Activated CD8-positive, alpha-beta memory T cell treated with anti-CD3 and anti-CD28 coated beads for 48 hours (primary cell): ENCODE measurements around the gene MICAL2.

Experiments
- DNase-seq, 3 experiments: peaks; one replicate each; pipeline ENCODE4 v3.0.0-alpha.2; 2020; ENCODE audit warnings: low read depth in 2 of 3, low spot score in 2 of 3

Gene MICAL2, protein sequence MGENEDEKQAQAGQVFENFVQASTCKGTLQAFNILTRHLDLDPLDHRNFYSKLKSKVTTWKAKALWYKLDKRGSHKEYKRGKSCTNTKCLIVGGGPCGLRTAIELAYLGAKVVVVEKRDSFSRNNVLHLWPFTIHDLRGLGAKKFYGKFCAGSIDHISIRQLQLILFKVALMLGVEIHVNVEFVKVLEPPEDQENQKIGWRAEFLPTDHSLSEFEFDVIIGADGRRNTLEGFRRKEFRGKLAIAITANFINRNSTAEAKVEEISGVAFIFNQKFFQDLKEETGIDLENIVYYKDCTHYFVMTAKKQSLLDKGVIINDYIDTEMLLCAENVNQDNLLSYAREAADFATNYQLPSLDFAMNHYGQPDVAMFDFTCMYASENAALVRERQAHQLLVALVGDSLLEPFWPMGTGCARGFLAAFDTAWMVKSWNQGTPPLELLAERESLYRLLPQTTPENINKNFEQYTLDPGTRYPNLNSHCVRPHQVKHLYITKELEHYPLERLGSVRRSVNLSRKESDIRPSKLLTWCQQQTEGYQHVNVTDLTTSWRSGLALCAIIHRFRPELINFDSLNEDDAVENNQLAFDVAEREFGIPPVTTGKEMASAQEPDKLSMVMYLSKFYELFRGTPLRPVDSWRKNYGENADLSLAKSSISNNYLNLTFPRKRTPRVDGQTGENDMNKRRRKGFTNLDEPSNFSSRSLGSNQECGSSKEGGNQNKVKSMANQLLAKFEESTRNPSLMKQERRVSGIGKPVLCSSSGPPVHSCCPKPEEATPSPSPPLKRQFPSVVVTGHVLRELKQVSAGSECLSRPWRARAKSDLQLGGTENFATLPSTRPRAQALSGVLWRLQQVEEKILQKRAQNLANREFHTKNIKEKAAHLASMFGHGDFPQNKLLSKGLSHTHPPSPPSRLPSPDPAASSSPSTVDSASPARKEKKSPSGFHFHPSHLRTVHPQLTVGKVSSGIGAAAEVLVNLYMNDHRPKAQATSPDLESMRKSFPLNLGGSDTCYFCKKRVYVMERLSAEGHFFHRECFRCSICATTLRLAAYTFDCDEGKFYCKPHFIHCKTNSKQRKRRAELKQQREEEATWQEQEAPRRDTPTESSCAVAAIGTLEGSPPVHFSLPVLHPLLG

DNA sequence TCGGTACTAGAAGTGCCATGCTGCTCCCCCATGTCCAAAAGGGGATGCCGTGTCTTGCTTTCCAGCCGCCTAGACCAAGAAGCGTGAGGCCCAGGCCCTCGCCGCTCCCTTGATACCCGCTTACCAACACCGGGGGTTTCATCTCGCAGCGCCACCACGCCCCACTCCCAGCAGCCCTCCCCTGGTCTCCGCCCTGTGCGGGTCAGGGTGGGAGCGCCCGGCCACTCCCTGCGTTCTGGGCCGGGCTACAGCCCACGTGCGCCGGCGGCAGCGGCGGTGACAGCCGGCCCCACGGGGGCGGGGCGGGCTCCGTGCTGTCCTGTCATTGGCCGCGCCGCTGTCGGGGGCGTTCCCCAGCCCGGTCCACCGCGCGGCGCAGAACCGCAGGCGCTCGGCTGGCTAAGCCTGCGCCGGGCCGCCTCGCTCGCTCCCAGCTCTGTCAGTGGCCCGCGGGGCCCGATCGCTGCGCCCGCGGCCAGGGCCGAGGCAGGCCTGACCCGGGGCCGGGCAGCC, at the start of gene MICAL2:
Gene MICAL2, plus strand, starts transcription at position 390 of the 513 bp plus-strand sequence. CDS start 51,566 bp downstream, outside the sequence.
- peak; percentile 62 to 80 (median 62) for DNase-seq

DNA sequence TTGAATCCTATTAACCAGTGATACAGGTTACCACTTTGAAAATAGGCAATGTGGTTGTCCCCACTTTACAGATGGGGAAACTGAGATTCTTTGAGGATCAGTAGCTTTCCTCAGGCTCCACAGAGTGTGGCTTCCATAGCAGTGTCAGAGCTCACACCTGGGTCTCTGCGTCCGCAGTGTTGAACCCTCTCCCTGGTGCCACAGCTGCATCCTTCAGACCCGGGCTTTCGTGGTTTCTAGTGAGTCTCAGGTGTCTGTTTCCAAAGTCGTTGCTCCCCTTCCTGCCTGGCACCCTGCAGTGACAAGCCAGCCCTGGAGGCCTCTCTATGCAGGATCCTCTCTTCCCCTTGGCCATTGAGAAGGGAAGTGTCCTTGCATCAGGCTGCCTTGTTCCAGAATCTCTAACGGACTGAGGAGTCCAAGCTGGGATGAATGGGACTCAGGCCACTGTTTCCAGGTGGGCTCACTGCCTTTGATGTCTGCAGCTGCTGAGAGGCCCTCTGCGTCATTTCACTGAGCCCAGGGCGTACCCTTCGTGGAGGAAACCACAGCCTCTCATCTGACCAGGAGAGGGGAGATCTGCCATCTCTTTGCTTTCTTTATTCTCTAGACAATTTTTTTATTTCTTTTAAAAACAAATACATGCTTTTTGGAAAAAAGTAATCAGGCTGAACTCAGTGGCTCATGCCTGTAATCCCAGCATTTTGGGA, 48.4 kb upstream of the MICAL2 start:
- no peak for DNase-seq

DNA sequence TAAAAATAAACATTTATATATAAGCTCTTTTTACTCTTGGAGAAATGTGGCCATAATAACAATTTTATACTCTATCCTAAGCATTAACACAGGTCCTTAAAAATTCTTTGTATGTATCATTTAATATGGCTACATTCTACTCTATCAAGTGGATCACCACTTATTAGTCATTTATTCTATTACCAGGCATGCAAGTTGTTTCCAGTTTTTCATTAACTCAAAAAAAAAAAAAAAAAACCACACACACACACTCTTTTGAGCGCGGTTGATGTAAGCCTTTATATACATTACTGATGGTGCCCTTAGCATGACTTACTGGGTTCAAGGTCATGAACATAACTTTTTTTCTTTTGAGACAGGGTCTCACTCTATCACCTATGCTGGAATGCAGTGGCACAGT, 47.1 kb upstream of the MICAL2 start:
- no peak for DNase-seq

DNA sequence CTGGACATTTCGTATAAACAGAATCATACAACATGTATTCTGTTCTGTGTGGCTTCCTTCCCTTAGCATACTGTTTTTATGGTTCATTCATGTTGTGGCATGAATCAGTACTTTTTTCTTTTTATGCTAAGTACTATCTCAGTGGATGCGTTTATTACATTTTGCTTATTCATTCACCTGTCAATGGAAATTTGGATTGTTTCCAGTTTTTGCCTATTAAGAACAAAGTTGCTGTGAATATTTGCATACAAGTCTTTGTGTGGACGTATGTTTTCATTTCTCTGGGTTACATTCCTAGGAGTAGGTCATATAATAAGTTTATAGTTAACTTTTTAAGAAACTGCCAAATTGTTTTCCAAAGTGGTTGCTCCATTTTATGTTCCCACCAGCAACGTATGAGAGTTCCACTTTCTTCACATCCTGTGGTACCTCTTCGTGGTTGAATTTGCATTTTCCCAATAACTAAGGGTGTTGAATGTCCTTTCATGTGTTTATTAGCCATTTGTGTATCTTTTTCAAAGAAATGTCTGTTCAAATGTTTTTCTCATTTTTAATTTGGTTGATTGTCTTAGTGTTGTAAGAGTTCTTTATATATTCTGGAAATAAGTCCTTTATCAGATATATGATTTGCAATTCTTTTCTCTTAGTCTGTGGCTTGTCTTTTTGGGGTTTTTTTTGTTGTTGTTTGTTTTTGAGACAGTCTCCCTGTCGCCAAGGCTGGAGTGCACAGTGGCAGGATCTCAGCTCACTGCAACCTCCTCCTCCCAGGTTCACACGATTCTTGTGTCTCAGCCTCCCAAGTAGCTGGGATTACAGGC, 46.0 kb upstream of the MICAL2 start:
- no peak for DNase-seq

DNA sequence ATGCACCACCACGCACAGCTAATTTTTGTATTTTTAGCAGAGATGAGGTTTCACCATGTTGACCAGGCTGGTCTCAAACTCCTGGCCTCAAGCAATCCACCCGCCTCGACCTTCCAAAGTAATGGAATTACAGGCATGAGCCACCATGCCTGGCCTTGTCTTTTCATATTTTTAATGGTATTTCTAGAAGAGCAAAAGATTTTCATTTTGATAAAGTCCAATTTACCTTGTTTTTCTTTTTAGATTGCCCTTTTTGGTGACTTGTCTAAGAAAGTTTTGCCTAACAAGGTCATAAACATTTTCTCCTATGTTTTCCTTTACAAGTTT, 45.5 kb upstream of the MICAL2 start:
- DNase-seq, result no peak

DNA sequence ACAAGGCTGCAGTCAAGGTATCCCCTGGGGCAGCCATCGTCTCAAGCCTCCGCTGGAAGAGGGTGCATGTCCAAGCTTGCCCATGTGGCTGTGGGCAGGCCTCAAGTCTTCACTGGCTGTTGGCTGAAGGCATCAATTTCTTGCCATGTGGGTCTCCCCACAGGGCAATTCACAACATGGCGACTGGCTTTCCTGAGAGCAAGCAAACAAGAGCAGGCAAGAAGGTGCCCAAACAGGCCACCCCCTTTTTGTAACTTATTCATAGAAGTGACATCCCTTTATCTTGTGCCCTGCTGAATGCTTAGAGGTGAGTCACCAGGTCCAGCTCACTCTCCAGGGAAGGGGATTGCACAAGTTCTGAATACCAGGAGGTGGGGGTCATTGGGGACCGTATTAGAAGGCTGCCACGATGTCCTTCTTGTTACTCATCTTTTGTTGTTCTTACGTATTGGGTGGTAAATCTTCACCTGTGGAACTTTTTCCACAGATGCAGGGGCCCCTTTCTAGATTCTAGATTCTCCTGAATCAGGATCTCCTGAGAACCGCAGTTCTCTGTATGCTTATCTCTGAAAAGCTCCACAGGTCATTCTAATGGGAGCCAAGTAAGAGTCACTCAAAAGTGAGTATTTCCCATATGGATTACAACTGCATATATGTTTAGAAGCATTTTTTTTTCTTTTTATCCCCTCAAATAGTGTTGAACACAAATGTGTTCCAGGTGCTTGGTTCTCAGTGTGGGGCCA, 44.2 kb upstream of the MICAL2 start:
- no peak for DNase-seq

DNA sequence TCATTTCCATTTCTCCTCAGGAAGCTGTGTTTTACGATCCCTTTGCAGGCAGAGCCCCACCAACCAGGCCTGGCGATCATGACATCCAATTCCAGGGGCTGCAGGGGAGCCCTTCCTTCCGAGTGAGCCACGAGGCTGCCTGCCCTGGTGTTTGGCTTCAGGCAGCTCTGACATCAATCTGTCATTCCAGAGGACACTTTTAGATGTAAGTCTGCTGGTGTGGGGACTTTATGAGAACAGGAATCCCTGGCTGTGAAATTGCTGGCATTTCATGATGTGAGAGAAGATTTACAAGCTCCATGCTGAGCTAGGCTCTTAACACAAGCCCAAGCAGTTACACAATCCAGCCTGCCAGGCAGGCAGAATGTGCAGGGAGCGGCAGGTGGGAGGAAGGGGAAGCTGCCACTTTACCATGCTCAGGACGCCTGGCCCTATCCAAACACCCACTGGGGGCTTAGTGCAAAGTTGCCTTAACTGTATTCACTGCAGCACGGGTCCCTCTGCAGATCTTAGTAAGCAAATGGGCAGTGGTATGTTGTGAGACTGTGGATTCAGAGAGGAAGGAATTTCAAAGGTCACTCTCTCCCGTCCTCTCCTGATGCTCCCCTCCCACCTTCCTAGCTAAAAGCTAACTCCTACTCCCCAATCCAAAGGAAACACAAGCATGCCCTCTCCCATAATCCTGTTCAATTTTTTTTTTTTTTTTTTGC, 43.4 kb upstream of the MICAL2 start:
- no peak for DNase-seq

DNA sequence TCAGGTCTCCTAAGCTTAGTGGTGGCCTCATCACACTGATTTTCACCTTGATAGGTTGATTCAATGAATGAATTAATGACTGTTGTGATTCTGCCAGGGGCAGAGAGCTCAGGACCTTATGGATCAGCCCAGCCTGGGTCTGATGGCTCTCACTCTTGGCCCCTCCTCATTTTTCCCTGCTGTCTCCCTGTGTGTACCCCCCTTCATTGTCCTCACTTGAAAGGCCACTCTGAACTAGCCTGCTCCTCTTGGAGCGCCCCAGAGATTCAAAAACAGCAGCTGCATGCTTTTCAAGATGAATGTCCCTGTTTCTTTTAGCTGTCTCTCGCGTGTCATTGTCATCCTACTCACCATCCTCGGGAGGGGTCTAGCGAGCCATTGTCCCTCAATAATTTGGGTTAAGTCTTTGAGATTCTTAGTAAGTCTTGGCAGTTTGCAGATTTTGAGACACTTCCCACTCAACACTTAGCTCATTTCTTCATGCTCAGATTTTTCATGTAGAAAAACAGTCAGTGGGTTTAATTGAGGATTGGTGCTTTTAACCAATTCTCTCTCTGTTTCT, 42.5 kb upstream of the MICAL2 start:
- DNase-seq, result no peak

DNA sequence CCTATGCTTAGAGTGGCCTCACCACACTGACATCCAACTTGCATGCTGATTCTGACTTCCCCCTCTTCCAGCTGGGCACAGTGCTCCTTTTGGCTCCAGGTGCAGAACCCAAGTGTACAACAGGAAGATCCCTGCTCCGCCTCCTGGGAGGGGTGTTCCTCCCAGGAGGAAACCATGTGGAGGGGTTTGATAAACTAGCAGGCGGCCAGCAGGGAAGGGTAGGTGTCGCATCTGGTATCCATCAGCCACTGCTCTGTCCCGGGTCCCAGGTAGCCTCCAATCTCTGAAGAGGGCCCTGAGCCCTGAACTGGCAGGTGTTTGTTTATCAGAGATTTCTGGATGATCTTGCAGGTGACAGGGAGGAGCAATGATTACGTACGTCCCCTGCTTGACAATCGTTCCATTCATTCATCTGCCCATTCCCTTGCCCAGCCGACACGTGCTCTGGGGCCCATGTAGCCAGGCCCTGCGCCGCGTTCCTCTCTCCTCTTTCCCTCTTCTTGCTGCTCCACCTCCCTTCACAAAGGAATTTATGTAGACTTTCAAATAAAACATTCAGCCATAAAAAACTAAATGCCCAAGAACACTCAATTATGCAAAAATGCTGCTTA, 41.2 kb upstream of the MICAL2 start:
- DNase-seq, result no peak

DNA sequence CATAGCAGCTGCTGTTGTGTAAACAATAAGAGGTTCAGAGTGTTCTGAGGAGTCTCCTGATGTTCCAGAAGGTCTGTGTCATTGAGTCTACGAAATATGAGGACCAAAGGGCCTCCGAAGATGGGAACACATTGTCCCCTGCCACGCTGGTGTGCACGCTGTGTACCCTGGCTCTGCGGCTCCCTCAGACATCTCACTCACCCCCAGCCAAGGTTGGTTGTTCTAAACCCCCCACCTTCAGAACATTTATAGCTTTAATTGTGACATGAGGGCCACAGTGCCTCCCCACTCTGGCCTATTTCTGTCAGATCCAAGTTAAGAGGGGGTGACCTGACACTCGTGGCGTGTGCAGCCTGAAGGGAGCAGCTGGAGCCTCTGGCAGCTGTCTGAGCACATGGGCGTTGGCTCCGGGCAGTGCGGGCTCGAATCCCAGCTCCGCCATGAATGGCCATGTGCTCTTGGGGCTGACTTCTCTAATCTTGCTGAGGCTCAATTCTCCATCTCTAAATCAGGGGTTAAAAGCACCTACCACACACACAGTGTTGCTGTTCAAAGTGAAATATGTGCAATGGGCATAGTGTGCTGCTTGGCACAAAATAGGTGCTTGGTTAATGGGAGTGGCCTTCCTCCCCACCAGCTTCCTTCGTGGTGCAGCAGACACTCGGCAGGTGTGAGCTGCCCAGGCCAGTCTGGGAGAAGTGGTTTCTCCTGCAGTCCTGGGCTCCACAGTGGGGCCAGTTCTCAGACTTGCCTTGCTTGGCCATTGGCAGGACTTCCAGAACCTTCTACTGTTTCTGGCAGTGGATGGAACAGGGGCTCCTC, 39.7 kb upstream of the MICAL2 start:
- DNase-seq, result no peak

DNA sequence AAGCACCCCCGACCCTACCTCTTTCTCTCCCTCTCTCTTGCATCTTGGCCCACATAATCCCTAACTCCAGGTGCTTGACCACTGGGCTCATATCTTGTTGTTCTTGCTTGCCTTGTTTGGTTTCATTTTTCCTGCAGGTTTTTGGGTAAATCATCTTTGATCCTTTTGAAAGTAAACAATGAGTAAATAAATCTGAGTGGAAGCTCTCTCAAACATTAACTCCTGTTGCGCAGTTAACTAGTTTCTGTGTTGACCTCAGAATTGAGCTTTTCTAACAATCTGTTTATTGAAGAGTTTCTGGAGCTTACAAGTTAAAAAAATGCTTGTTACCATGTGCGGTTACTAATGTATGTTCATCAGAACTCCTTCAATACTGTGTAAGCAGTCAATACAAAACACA, 38.8 kb upstream of the MICAL2 start:
- DNase-seq, result no peak

DNA sequence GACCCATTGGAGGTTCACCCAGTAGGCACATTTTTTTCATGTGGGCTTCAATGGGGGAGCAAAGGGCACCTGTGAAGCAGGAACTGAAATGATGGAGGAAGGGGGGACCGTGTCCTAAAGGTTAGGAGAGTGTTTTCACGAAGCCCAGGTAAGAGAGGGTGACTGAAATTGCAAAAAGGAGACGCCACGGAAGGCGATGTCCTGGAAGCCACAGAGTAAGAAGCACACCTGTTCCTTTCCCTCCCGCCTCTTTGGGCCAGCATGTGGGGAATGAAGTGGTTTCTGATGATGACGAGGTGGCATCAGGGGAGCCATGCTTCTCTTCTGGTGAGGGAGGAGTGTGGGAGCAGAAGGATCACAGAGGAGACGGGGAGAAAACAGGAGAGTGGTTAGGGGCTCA, 37.0 kb upstream of the MICAL2 start:
- no peak for DNase-seq

DNA sequence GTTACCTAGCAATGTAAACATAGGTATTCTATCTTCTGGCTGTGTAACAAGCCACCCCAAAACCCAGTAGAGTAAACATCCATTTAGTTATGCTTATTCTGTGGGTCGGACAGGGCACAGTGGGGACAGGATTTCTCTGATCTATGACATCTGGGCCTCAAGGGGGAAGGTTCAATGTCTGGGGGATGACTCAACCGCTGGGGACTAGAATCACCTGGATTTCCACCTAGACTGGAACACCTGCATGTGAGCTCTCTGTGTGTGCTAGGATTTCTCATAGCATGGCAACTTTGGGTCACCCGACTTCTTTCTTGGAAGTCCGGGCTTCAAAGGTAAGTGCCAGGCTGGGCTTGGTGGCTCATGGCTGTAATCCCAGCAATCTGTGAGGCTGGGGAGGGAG, 36.5 kb upstream of the MICAL2 start:
- no peak for DNase-seq

DNA sequence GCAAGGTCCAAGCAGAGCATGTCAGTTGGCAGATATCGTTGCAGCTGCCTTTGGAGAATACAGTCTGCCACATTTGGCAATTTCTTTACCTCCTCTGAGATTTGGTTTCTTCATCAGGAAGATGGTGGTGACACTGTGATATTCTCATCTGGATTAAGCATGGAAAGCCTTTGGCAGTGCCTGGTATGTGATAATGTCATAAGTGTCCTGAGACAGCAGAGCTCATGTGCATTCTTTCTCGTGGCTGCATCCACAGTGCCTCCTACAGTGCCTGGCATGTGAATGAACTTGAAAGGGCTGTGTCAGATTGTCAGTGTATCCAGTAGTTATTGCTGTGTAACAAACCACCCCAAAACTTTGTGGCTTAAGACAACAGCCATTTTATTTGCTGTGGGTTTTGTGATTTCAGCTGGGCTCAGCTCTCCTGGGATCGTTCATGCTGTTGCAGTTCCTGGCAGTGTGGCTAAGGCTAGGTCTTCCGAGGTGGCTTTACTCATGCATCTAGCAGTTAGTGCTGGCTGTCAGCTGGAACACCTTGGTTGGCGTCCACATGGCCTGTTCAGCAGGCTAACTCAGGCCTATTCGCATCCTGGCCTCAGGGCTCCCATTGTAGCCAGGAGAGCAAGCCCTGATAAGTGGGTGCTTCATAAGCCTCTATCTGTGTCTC, 35.7 kb upstream of the MICAL2 start:
- no peak for DNase-seq

DNA sequence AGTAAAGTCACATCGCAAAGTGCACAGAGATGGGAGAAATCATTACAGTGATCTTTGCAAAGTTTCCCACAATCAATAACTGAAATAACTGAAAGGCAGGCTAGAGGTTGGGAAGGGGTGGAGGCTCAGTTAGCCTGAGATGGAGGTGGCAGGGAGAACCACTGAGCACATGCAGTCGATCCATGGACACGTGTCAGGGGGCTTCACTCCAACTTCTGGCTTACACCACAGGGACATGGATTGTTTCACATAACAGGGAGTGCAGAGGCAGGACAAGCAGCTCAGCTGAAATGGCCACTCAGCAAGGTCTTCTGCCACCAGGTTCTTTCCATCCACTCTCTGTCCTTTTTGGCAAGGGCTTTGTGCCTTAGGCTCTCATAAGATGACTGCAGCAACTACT, 35.1 kb upstream of the MICAL2 start:
- DNase-seq, result no peak
